H1 (cell line): Measurements from ENCODE around the gene SPATS2L. TPM values are rescaled to one million over a fixed set of nuclear protein-coding genes. Genes with fewer than 3 reads are reported as not detected.
A peak's percentile ranks its signal among the peaks of the same experiment; 100 is the strongest.

Experiments
- CTCF ChIA-PET: fragments of 300-600 bp; sonication (Branson Sonifier 250); formaldehyde crosslinking; loops from one replicate; lab custom pipeline; 2021; ENCODE audit not compliant: partially characterized antibody; lab: Charles Lee
- POLR2A ChIA-PET: fragments of 300-600 bp; sonication (Branson Sonifier 250); formaldehyde crosslinking; loops from one replicate; lab custom pipeline; 2021; ENCODE audit warnings: inconsistent platforms; ENCODE audit not compliant: partially characterized antibody; lab: Charles Lee
- DNase-seq, 2 experiments: peaks; one replicate each; pipeline versions ENCODE4 v3.0.0 to v3.0.0-alpha.2; 2010 to 2022; ENCODE audit warnings: low spot score in 2 of 2, low read depth in 1 of 2, mixed read lengths in 1 of 2
- FAIRE-seq: peaks from 2 replicates; lab custom pipeline; 2011; peaks lifted over from hg19 to GRCh38; lab: Jason Lieb, UNC
- H2AFZ ChIP-seq: 2 replicates; pipeline ENCODE4 v1.8.1; 2012; ENCODE audit warnings: low read length, inconsistent platforms
- H2AK5ac ChIP-seq: 2 replicates; pipeline ENCODE4 v1.6.1; 2013; ENCODE audit warnings: low read depth, low read length
- H2BK120ac ChIP-seq: replicated peaks from 2 replicates; pipeline ENCODE3; 2013; ENCODE audit warnings: low read depth, low read length, inconsistent platforms
- H2BK12ac ChIP-seq: 2 replicates; pipeline ENCODE4 v1.6.1; 2013; ENCODE audit warnings: low read depth, low read length
- H2BK15ac ChIP-seq: 2 replicates; pipeline ENCODE4 v1.6.1; 2013; ENCODE audit warnings: low read length
- H2BK20ac ChIP-seq: 2 replicates; pipeline ENCODE4 v1.6.1; 2013; ENCODE audit warnings: low read length
- H2BK5ac ChIP-seq: 2 replicates; pipeline ENCODE4 v1.6.1; 2013; ENCODE audit warnings: low read depth, low read length
- H3K14ac ChIP-seq: 2 replicates; pipeline ENCODE4 v1.6.1; 2013; ENCODE audit warnings: inconsistent platforms; ENCODE audit not compliant: insufficient read length
- H3K18ac ChIP-seq: 2 replicates; pipeline ENCODE4 v1.6.1; 2013; ENCODE audit warnings: low read length; ENCODE audit errors: extremely low read depth
- H3K23ac ChIP-seq: 2 replicates; pipeline ENCODE4 v1.6.1; 2013; ENCODE audit warnings: inconsistent platforms; ENCODE audit not compliant: insufficient read length
- H3K23me2 ChIP-seq: 2 replicates; pipeline ENCODE4 v1.6.1; 2013; ENCODE audit warnings: low read depth, low read length
- H3K27ac ChIP-seq: 2 replicates; pipeline ENCODE4 v1.6.1; 2011; ENCODE audit warnings: low read depth, low read length, inconsistent platforms
- H3K27me3 ChIP-seq, 4 experiments: replicated peaks in 1 of 4; 1 replicate in 1 of 4; 2 replicates in 3 of 4; pipeline versions ENCODE4 v1.6.1 to v1.8.1; 2011 to 2013; ENCODE audit warnings: low read length in 3 of 4, mild to moderate bottlenecking in 3 of 4, inconsistent platforms in 2 of 4, mixed read lengths in 2 of 4, moderate library complexity in 1 of 4; ENCODE audit not compliant: control insufficient read depth in 3 of 4, insufficient read depth in 3 of 4; ENCODE audit errors: extremely low read depth in 1 of 4
- H3K36me3 ChIP-seq, 4 experiments: 2 replicates each; pipeline versions ENCODE4 v1.6.1 to v1.8.1; 2011 to 2013; ENCODE audit warnings: mild to moderate bottlenecking in 4 of 4, low read length in 3 of 4, moderate library complexity in 2 of 4, control low read depth in 1 of 4, inconsistent platforms in 1 of 4; ENCODE audit not compliant: insufficient read depth in 4 of 4, control insufficient read depth in 2 of 4
- H3K4ac ChIP-seq: replicated peaks from 2 replicates; pipeline ENCODE3; 2013; ENCODE audit warnings: low read length, low read depth, mixed read lengths, inconsistent platforms; ENCODE audit not compliant: insufficient read length
- H3K4me1 ChIP-seq, 4 experiments: replicated peaks in 1 of 4; 1 replicate in 1 of 4; 2 replicates in 3 of 4; pipeline versions ENCODE4 v1.6.1 to v1.8.1; 2011 to 2013; ENCODE audit warnings: low read length in 3 of 4, inconsistent platforms in 2 of 4, mixed read lengths in 1 of 4; ENCODE audit not compliant: insufficient read depth in 4 of 4, control insufficient read depth in 3 of 4
- H3K4me2 ChIP-seq, 2 experiments: 2 replicates each; pipeline versions ENCODE4 v1.6.1 to v1.8.1; 2011 to 2013; ENCODE audit warnings: low read depth in 2 of 2, low read length in 2 of 2, control low read depth in 1 of 2, inconsistent platforms in 1 of 2, mild to moderate bottlenecking in 1 of 2; ENCODE audit not compliant: insufficient read depth in 1 of 2
- H3K4me3 ChIP-seq, 4 experiments: fragments of 200-600, 300-600 bp in 1 of 4; sonication (generic), shearing (Covaris generic), sonication (Bioruptor Twin) in 1 of 4; 2 replicates each; pipeline versions ENCODE4 v1.5.1 to v1.8.1; 2011 to 2016; ENCODE audit warnings: low read length in 4 of 4, low read depth in 3 of 4, control low read depth in 2 of 4, inconsistent platforms in 2 of 4, mild to moderate bottlenecking in 2 of 4, mixed read lengths in 1 of 4, moderate library complexity in 1 of 4; ENCODE audit not compliant: insufficient read depth in 2 of 4; ENCODE audit errors: extremely low read depth in 1 of 4
- H3K56ac ChIP-seq: replicated peaks from 2 replicates; pipeline ENCODE3; 2013; ENCODE audit warnings: low read depth, mild to moderate bottlenecking, mixed read lengths, low read length, inconsistent platforms; ENCODE audit not compliant: insufficient read length
- H3K79me1 ChIP-seq: 2 replicates; pipeline ENCODE4 v1.6.1; 2013; ENCODE audit warnings: low read depth, low read length, control low read depth
- H3K79me2 ChIP-seq, 2 experiments: 2 replicates each; pipeline versions ENCODE4 v1.6.1 to v1.8.1; 2012 to 2013; ENCODE audit warnings: low read length in 2 of 2, mild to moderate bottlenecking in 2 of 2, inconsistent platforms in 1 of 2; ENCODE audit not compliant: insufficient read depth in 2 of 2, control insufficient read depth in 1 of 2
- H3K9ac ChIP-seq, 4 experiments: replicated peaks in 1 of 4; 1 replicate in 1 of 4; 2 replicates in 3 of 4; pipeline versions ENCODE4 v1.6.1 to v1.8.1; 2011 to 2013; ENCODE audit warnings: low read depth in 3 of 4, low read length in 3 of 4, control low read depth in 2 of 4, mild to moderate bottlenecking in 2 of 4, moderate library complexity in 2 of 4, inconsistent platforms in 1 of 4; ENCODE audit errors: extremely low read depth in 1 of 4
- H3K9me3 ChIP-seq, 2 experiments: 2 replicates each; pipeline versions ENCODE4 v1.6.1 to v1.8.1; 2012 to 2013; ENCODE audit warnings: mild to moderate bottlenecking in 2 of 2, moderate library complexity in 2 of 2, control low read depth in 1 of 2, inconsistent platforms in 1 of 2, low read depth in 1 of 2, low read length in 1 of 2, mixed read lengths in 1 of 2; ENCODE audit not compliant: insufficient read depth in 2 of 2
- H4K20me1 ChIP-seq, 2 experiments: replicated peaks in 1 of 2; 2 replicates each; pipeline versions ENCODE3 to v1.8.1; 2011 to 2013; ENCODE audit warnings: inconsistent platforms in 2 of 2, low read length in 2 of 2, mild to moderate bottlenecking in 1 of 2; ENCODE audit not compliant: insufficient read depth in 2 of 2, control insufficient read depth in 1 of 2
- H4K5ac ChIP-seq: 2 replicates; pipeline ENCODE4 v1.6.1; 2013; ENCODE audit warnings: low read length, low read depth, mixed read lengths, inconsistent platforms; ENCODE audit not compliant: insufficient read length
- H4K8ac ChIP-seq: 2 replicates; pipeline ENCODE4 v1.8.0; 2013; ENCODE audit warnings: mild to moderate bottlenecking, moderate library complexity, low read length, inconsistent platforms; ENCODE audit not compliant: insufficient read depth; ENCODE audit errors: extremely low read depth
- H4K91ac ChIP-seq: replicated peaks from 2 replicates; pipeline ENCODE3; 2013; ENCODE audit warnings: low read length, mixed read lengths, inconsistent platforms; ENCODE audit not compliant: insufficient read length
- EP300 ChIP-seq, 2 experiments: IDR thresholded peaks; 1 replicate in 1 of 2; 2 replicates in 1 of 2; pipeline ENCODE4 v1.6.1; 2011 to 2012; ENCODE audit warnings: low read depth in 2 of 2, low read length in 2 of 2, mild to moderate bottlenecking in 2 of 2, borderline replicate concordance in 1 of 2, inconsistent platforms in 1 of 2, moderate library complexity in 1 of 2
- PHF8 ChIP-seq: fragments of 200-600 bp; sonication (generic); conservative IDR thresholded peaks from 2 replicates; pipeline ENCODE4 v1.7.1; 2012; ENCODE audit warnings: low read depth, mild to moderate bottlenecking, inconsistent platforms, low read length, moderate library complexity
- RBBP5 ChIP-seq: IDR thresholded peaks from 2 replicates; pipeline ENCODE4 v1.7.1; 2012; ENCODE audit warnings: low read depth, mild to moderate bottlenecking, inconsistent platforms, low read length, moderate library complexity, borderline replicate concordance
- TEAD4 ChIP-seq: IDR thresholded peaks from 2 replicates; pipeline ENCODE4 v1.6.1; 2012; ENCODE audit warnings: low read depth, low read length, inconsistent platforms, mixed read lengths
- WGBS, 2 experiments: shearing (Covaris generic) in 1 of 2; methylation state at CpG; one replicate each; pipeline versions ENCODE4 v1.1.6 to v1.1.7; 2013 to 2015; ENCODE audit warnings: low lambda C conversion rate in 2 of 2, mixed read lengths in 2 of 2, inconsistent platforms in 1 of 2, low coverage in 1 of 2, missing lambda C conversion rate in 1 of 2; ENCODE audit not compliant: insufficient replicate concordance in 2 of 2, insufficient coverage in 1 of 2, insufficient read length in 1 of 2; ENCODE audit errors: extremely low coverage in 1 of 2, missing lambda C conversion rate in 1 of 2; 5-methylcytosine and 5-hydroxymethylcytosine counted together
- polyA plus RNA-seq, 7 experiments: library from polyadenylated mRNA; depleted of rRNA in 3 of 7; stranded (reverse) in 5 of 7; unstranded in 2 of 7; fragments of >200 nt in 5 of 7; fragments of 200-250 nt in 2 of 7; gene quantifications; 1 replicate in 5 of 7; 2 replicates in 1 of 7; 4 replicates in 1 of 7; pipeline versions ENCODE4 v1.2.1 to v1.2.3, GENCODE V29; 2011 to 2013; ENCODE audit warnings: missing spikeins in 2 of 7, mixed read lengths in 2 of 7
- total RNA-seq: library from RNA; stranded (reverse); fragmentation: NEBNext Ultra II Directional; extraction: Animal tissue kit (Norgen Biotek cat#: 25700); gene quantifications from 2 replicates; pipeline ENCODE4 v1.2.1, GENCODE V29; 2021
- TF ChIP-seq, protein P1 (sequence below): IDR thresholded peaks from 2 replicates; pipeline ENCODE4 v1.6.1; 2012; ENCODE audit warnings: low read length, inconsistent platforms

Gene SPATS2L
- total and polyA plus RNA-seq, 2 of the 8 experiments (the other 6 are each of a cell fraction or from before 2014, with no cell fraction given): 67.3 to 189 TPM

DNA sequence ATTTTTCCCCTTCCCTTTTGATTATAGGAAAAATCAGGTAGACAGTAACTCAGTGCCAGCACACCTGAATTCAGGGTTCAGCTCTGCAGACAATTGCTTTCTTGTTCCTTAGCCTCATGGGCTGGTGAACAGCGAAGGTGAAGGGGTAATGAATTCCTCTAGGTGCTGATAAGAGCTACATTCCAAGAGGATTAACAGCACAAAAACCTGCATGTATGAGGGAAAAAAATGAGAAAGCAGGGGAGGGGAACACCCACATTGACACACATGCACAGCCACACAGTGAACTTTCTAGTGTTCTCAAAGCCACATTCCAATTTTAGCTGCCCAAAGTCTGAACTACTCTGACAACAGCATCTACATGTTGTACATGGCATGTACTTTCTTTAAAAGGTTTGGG lies 46.1 kb downstream of the SPATS2L start:
- Histone ChIP-seq H3K4me2 (peak overlapping the region in 1 of 2 experiments; percentile 20; a peak in 1 of 4 replicates), H3K23ac (no peak overlapping the region), H2BK12ac (0 out of 2 replicates have a peak overlapping the region, but pooled peaks have one; percentile 9), H3K9me3 (no peaks in the 10 kb centered on the region), H3K23me2 (no peaks in the 10 kb centered on the region), H2BK20ac (no peak overlapping the region), H4K20me1 (no peaks in the 10 kb centered on the region), H2BK5ac (no peak overlapping the region), H2AK5ac (no peak overlapping the region), H3K56ac (no peak overlapping the region), H3K4me3 (no peak overlapping the region), H3K9ac (no peak overlapping the region), H3K36me3 (peaks cover 0 to 9% (median 2%) of the 10 kb centered on the region in 4 experiments; a peak in 2 of 8 replicates), H3K14ac (no peak overlapping the region), H3K18ac (no peak overlapping the region), H3K79me1 (peaks cover 3% of the 10 kb centered on the region; the same call in 1 of the 2 replicates), H4K8ac (no peak overlapping the region), H3K27me3 (no peaks in the 10 kb centered on the region), H3K4ac (no peak overlapping the region), H2BK15ac (no peak overlapping the region), H3K4me1 (peaks cover 12 to 33% (median 27%) of the 10 kb centered on the region in 4 experiments; a peak in 4 of 7 replicates), H3K27ac (no peak overlapping the region), H4K5ac (no peak overlapping the region), H2AFZ (no peak overlapping the region), H3K79me2 (peaks cover 7 to 96% of the 10 kb centered on the region in 2 experiments; a peak in 2 of 4 replicates), H2BK120ac (no peak overlapping the region), H4K91ac (no peak overlapping the region)
- POLR2A ChIA-PET: interaction anchor here (1.4 to 2.5 kb wide), 2 partner anchors 9 to 12 kb away, joined by 3 to 5 read pairs; no protein-coding TSS in a partner anchor
- DNase-seq (no peak), FAIRE-seq (peak; percentile 42)
- 64% methylated on average over 1 of the region's 1 CpG; no CpG with 5 or more reads in 1 of the 2 experiments for WGBS, 2 experiments
- CTCF ChIA-PET: interaction anchor here (1.1 to 2.0 kb wide), 4 partner anchors 14 to 133 kb away, joined by 3 to 5 read pairs (median 4); no protein-coding TSS in a partner anchor
- no peak for TF ChIP-seq PHF8
- TF ChIP-seq, protein P1, sequence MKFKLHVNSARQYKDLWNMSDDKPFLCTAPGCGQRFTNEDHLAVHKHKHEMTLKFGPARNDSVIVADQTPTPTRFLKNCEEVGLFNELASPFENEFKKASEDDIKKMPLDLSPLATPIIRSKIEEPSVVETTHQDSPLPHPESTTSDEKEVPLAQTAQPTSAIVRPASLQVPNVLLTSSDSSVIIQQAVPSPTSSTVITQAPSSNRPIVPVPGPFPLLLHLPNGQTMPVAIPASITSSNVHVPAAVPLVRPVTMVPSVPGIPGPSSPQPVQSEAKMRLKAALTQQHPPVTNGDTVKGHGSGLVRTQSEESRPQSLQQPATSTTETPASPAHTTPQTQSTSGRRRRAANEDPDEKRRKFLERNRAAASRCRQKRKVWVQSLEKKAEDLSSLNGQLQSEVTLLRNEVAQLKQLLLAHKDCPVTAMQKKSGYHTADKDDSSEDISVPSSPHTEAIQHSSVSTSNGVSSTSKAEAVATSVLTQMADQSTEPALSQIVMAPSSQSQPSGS: no peak
- no peak for TF ChIP-seq EP300 (IDR thresholded peaks at IDR 0.05; ENCODE audit: borderline replicate concordance in 1 of 2, low read depth in 2 of 2, low read length in 2 of 2)
- TF ChIP-seq RBBP5: no peak
- peak; percentile 76; the same call in 1 of the 2 replicates for TF ChIP-seq TEAD4
